GM19193 (cell line): ENCODE measurements around the gene TIMM13.

Source experiments
- POLR2A ChIP-seq: IDR thresholded peaks from 4 replicates; pipeline ENCODE4 v1.6.1; 2011; ENCODE audit not compliant: insufficient read depth, insufficient read length; ENCODE audit errors: extremely low read depth

TIMM13 gene

DNA sequence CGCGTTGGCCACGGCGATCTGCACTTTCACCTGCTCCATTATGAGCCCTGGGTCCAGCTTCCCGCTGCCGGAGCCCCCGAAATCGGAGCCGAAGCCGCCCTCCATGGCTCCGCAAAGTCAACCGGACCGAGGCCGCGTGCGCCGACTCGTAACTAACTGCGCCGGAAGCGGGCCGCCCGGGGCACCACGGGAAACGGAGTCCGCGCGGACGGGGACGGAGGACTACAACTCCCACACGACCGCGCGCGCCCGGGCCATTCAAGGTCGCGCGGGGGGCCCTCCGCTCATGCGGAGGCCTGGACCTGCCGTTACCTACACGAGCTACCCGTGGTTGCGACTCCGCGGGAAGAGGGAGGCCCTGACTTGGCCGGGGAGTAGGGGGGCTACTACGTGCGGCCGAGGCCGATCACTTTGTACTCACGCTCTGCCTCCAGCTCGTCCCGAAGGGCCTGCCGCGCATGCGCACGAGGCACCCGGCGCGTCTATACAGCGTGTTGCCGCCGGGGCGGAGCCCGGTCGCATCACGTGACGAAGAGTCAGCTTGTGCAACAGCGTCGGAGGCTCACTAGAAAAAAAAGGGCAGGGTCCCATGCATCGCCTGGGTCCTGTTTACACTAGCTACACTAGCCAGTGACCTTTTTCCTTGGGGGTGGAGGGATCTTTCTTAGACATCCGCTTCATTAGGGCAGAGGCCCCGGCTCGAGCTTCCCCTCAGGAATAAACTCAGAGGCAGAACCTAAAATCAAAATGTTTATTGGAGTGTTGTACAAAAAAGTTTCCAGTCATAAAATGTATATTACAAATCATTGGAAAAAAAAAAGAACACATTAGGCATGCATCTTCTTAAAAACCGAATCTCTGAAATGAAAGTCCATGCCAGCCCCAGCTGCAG is at the start of gene TIMM13:
TIMM13 (minus strand) TSS at position 158 of the 892 bp plus-strand sequence; CDS start at position 105, 53 bp downstream.
- TF ChIP-seq POLR2A = peak; percentile 78

DNA sequence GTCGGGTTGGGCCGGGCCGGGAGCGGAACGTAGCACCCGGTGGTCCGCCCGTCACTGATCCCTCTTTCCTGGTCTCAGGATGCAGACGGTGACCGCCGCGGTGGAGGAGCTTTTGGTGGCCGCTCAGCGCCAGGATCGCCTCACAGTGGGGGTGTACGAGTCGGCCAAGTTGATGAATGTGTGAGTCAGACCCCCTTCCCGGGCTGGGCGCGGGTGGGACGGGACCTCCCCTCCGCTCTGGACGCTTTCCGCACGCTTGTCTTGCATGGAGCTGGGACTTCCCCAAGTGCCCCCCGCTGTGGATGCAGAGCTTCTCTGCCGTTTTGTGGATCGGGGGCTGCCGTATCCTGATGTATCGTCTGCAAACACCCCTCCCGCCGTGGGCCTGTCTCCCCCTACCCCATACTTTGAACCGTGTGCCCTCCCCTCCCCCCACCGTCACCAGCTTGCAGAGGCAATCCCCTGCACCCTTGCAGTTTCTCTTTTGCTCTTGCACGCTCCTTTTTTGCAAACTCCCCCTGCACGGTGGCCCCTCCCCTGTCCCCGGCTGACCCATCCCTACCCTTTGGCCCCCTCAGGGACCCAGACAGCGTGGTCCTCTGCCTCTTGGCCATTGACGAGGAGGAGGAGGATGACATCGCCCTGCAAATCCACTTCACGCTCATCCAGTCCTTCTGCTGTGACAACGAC is 49.2 kb upstream of the TIMM13 start:
- TF ChIP-seq POLR2A = no peak

DNA sequence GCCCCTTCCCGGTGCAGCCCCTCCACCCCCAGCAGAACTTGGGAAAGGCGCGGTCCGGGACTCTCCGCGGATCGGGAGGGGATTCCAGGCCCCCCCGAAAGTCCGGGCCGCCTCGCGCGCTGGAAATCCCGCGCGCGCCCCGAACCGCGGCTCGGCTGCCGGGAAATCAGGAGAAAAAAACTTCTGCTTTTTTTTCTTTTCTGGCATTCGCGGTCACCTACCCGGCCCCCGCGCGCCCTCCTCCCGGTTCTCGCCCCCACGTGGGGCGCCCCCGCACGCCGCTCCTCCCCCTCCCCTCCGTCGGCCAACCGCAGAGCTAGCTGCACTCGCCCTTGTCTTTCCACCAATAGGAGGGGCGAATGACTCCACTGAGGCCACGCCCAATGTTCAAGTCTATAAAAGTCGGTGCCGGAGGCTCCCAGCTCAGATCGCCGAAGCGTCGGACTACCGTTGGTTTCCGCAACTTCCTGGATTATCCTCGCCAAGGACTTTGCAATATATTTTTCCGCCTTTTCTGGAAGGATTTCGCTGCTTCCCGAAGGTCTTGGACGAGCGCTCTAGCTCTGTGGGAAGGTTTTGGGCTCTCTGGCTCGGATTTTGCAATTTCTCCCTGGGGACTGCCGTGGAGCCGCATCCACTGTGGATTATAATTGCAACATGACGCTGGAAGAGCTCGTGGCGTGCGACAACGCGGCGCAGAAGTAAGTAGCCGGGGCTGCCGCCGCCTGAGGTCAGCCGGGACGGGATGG is 48.5 kb upstream of the TIMM13 start, which contains the start of gene GADD45B:
GADD45B (plus strand) TSS at position 426 of the 749 bp plus-strand sequence; CDS start at position 658, 232 bp downstream.
- TF ChIP-seq POLR2A = peak; percentile 100

DNA sequence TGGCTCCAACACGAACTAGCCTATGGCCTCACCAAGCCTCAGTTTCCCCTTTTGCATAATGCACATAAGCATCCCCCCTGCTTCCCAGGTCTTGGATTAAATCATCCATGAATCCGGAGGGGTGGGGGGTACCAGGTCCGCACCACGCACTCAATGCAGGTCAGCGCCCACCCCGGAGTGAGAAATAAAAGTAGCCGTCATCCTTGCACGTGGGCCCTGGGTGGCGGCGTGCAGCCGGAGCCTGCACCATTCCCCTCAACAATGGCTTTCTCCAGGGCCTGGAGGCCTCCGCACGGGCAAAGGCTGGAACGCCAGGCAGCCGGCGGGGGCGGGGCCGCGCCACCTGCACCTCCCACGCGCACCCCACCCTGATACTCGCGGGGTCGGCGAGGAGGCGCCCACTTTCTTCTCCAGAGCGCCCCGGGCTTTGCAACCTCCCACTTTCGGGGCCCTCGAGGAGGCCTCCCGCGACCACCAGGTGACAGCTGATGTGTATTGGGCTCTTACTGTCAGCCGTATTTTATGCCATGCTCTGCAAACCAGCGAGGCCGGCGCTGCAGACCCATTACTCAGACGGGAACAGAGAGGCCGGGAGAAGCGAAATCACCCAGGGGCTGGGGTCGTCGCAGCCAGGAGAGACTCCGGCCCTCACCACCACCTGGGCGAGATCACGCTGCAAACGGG is 47.8 kb upstream of the TIMM13 start:
- TF ChIP-seq POLR2A = no peak

DNA sequence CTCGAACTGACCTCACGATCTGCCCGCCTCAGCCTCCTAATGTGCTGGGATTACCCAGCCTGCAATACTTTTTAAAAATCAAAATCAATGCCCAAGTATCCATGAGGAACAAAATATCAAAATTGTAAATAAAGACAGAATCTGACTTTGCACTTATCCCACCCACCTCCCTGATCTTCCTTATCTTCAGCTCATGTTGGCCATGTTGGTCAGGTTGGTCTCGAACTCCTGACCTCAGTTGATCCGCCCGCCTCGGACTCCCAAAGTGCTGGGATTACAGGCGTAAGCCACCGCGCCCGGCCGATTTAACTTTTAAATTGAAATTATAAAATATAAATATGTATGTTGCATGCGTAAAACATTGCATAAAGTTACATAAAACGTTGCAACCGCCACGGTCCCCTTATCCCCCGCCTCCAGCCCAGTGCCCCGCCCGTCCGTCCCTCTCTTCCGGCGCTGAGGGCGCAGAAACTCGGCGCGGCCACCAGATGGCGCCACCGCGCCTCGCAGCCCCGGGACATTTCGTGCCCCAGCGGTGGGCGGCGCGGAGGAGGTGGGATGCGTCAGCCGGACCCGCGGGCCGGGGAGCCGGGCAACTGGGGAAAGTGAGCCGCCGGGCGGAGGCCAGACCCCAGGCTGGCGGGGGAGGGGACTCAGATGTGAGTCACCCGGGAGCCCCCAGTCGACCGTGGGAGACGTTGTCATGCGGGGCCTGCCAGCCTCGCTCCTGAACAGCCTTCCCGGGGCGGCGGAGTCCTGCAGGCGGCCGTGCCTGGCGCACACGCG is 47.0 kb upstream of the TIMM13 start:
- TF ChIP-seq POLR2A = peak; percentile 16

DNA sequence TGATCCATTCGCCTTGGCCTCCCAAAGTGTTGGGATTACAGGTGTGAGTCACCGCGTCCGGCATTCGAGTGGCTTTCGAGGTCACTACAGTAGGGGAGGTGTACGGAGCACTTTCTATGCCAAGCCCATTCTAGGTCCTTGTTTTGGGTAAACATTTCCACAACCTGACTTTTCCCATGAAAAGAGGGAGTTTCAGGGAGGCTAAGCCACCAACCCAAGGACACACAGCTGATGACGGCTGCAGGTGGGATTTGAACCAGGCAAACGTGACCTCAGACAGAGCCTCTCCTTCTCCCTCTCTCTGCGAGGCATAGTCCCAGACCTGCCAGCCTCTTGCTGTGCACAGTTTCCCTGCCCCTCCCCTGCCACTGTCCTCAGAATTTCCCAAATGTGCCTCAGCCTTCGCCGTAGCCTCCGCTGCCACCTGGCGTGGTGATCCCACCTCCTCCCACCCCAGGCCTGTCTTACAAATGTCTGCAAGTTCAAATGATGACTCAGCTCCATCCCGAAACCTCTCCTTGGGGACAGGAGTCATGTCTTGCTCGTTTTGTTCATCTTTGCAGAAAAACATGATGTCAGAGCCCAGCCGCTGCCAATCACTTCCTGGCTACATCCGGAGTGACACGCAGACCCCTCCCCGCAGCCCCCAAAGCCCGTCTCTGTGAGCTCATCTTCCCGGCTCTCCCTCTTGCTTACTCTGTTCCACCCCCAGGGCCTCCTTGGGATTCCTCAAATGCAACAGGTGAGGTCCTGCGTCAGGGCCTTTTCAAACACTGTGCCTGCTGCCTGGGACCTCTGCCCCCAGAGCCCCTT is 41.9 kb upstream of the TIMM13 start:
- no peak for TF ChIP-seq POLR2A

DNA sequence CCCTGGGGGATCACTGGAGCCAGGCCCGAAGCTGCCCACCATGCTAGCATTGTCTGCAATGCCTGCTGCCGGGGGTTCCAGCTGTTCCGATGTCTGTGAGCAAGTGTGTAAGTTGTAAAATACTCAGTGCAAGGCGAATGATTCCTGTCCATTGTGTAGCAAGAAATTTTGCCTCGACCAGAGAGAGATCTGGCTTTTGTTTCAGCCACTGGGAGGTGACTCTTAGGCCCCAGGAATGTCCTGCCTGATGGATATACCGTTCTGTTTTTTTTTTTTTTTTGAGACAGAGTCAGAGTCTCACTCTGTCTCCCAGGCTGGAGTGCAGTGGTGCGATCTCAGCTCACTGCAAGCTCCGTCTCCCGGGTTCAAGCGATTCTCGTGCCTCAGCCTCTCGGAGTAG is 41.2 kb upstream of the TIMM13 start:
- TF ChIP-seq POLR2A = no peak

DNA sequence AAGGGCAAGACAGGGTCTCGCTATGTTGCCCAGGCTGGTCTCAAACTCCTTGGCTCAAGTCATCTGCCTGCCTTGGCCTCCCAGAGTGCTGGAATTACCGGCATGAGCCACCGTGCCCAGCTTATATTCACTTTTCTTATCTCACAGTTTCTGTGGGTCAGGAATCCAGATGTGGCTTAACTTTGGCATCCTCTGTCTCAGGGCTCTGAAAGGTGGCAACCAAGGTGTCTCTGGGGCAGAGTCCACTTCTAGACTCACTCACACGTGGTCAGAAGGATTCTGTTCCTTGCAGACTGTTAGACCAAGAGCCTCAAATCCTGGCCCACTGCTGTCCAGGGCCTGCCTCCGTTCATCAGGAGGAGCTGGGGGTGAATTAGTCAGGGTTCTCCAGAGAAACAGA is 37.0 kb upstream of the TIMM13 start:
- TF ChIP-seq POLR2A = no peak

DNA sequence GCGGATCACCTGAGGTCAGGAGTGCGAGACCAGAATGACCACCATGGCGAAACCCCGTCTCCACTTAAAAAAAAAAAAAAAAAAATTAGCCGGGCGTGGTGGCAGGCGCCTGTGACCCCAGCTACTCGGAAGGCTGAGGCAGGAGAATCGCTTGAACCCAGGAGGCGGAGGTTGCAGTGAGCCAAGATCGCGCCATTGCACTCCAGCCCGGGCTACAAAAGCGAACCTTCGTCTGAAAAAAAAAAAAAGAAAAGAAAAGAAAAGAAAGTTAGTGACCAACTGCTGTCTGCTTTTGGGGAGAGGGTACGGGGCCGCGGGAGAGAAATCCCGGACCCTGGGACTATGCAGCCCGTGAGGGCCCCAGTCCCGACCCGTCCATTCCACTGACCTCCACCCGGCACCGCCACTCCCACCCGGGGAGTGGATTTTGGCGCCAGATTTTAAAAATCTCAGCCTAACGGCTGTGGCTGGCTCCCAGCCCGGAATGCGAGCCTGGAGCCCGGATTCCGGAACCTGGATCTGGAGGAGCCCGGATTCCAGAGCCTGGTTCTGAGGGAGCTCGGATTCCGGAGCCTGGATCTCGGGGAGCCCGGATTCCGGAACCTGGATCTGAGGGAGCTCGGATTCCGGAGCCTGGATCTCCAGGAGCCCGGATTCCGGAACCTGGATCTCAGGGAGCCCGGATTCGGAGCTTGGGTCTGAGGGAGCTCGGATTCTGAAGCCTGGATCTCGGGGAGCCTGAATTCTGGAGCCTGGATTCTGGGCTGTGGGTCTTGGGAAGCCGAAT is 35.4 kb upstream of the TIMM13 start:
- no peak for TF ChIP-seq POLR2A

DNA sequence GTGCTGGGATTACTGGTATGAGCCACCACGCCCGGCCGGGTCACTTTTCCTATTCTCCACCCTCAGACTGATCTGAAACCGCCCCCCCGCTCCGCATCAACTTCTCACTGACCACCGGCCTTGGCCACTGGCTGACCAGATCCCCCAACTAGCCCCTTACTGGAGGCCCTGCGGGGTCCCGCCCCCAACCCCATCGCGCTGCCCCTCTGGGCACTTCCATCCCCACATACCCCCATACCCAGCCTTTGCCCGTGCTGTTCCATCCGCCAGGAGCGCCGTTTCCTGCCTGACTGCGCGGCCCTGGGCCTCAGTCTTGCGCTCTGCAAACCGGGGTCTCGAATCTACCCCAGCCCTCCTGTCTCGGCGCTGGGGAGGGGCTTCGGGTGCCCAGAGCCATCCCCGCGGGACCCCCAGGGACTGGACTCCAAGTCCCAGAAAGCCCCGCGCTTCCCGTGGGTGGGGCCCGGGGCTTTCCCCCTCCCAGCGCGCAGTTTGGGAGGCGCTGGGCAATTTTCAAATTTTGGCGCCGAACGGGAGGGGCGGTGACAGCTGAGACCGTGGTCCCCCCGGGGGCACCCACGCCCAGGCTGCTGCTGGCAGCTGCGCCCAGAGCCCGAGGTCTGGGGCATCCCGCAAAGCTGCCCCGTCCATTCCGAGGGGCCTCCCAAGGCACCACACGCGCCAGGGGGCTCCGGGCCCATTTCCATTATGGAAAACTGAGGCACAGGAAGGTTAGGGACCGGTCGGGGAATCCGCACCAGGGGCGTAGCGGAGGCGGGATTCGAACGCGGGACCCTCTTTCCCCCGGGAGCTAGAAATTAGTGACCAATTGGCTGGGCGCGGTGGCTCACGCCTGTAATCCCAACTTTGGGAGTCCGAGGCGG is 34.6 kb upstream of the TIMM13 start:
- no peak for TF ChIP-seq POLR2A

DNA sequence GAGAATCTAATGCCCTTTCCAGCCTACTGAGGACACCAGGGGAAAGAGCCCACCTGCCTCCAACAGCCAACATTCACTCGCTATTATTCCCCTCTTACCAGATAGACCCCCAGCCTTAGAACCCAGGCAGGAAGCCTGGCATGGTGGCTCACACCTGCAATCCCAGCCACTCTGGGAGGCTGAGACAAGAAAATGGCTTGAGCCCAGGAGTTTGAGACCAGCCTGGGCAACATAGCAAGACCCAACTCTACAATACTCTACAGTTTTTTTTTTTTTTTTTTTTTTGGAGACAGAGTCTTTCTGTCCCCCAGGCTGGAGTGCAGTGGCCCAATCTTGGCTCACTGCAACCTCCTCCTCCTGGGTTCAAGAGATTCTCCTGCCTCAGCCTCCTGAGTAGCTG is 32.9 kb upstream of the TIMM13 start:
- TF ChIP-seq POLR2A = no peak
